IPS DF 4.7 (cell line): ENCODE measurements around the gene PAOX.

Experiments
- DNase-seq: peaks from one replicate; pipeline ENCODE4 v3.0.0-alpha.2; 2013; ENCODE audit warnings: low spot score; ENCODE audit errors: extremely low read depth

The PAOX gene

GRCh38 chr10:133379152-133379800 is at the start of gene PAOX:
PAOX (plus strand) TSS chr10:133379262; CDS start chr10:133379317, 55 bp downstream.
- DNase-seq, result no peak

DNA sequence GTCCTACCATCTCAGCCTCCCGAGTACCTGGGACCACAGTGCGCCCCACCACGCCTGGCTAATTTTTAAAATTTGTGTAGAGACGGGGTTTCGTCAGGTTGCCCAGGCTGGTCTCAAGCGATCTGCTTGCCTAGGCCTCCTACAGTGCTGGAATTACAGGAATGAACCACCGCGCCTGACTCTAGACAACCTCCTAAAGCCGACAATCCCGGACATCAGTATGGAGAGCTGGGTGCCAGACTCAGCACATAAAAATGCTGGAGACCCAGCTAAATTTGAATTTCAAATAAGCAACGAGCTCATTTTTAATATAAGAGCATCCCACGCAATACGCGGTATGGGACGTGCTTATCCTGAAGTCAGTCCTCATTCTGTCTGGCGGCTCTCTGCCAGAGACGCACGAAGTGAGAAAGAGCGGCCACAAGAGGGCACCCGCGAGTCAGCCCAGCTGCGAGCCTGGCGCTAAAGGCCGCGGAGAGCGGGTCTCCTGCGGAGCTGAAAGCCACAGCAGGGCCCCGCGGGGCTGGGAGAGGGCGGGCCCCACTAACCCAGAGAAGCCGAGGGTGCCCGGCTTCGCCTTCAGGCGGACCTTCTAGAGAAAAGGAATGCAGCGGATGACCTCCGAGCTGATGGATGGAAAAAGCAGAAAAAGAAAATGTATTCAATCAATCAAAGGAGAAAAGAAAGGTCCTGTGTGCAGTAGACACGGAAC is 49.4 kb upstream of the PAOX start:
- DNase-seq, result no peak

DNA sequence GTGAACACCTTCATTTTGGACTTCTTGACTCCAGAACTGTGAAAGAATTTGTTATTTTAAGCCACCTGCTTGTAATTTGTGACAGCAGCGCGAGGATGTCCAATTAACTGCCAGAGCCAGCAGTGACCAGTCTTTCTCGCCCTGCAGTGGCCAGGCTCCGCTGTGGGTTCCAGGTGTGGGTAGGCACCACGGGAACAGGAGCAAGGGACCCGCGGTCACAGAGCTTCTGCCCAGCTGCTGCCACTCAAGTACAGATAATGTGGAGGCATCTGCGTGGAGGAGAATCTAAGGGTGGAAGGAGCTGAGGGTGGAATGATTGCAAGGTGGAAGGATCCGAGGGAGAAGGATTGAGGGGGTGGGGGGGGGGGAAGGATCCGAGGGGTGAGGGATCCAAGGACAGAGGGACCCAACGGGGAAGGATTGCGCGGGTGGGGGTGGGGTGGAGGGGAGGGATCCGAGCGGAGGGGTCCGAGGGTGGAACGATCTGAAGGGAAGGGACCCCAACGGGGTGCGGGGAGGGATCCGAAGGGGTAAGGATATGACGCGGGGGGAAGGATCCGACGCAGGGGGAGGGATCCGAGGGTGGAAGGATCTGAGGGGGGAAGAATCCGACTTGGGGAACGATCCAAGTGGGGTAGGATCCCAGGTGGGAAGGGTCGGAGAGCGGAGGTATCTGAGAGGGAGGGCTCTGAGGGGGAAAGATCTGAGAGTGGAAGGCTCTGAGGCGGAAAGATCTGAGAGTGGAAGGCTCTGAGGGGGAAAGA is 45.9 kb upstream of the PAOX start:
- DNase-seq, result no peak

- no peak for DNase-seq
These were observed 44.4 kb upstream of the PAOX start for GRCh38 chr10:133334503-133335245.

DNA sequence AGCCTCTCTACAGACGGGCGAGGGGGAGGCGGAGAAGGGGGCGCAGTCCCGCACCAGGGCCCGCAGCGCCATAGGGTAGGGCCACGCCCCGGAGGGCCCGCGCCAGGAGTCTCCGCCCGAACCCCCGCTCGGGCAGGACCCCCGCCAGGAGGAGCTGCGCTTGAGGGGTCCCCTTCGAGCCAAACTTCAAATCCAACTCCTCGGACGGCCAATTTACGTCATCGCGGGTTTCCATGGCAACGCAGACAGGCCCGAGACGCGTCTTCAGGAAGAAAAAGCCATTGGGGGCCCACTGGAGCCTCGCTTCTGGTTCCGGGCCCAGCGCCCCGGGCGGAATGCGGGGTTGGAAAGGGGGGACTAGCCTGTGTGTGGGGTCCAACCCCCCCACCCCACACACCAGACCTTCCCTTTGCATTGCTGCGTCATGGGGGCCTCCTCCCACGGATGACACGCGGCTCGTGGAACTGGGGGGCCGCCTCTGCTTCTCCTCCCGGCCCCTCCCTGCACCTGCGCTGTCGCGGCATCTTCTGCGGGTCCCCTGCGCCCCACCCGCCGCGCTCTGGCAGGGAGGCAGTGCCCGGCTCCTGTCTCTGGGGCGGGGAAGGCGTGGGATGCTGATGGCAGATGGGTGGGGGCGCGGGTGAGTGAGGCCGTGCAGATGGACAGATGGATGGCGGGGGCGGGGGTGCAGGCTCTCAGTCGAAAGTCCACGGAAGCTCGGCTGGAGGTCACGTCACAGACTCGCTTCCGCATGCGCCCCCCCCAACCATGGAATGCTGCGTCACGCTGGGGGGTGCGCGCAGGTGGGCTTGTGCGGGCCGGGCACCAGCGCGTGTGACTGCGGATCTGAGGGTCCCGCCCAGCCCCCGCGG is 43.6 kb upstream of the PAOX start:
- DNase-seq, result no peak

DNA sequence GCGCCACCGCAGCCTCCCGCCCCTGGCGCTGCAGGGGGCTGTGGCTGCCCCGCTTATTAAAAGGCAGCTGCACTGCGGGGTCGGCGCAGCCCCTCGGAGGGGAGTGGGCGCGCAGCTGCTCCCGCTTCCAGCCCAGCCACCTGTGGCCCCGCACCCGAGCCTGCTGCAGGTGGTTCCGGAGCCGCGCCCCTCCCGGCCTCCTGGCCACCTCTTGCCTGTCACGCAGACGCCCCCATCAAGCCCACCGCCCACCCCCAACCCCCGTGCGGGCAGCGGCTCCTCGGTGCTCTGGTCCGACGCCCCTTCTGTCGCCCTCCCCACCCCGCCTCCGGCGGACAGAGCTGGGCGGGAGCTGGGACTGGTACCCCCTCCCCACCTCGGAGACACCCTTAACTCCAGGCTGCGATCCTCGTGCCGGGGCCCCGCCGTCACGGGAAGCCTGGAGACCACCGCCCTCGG is 42.9 kb upstream of the PAOX start:
- no peak for DNase-seq

DNA sequence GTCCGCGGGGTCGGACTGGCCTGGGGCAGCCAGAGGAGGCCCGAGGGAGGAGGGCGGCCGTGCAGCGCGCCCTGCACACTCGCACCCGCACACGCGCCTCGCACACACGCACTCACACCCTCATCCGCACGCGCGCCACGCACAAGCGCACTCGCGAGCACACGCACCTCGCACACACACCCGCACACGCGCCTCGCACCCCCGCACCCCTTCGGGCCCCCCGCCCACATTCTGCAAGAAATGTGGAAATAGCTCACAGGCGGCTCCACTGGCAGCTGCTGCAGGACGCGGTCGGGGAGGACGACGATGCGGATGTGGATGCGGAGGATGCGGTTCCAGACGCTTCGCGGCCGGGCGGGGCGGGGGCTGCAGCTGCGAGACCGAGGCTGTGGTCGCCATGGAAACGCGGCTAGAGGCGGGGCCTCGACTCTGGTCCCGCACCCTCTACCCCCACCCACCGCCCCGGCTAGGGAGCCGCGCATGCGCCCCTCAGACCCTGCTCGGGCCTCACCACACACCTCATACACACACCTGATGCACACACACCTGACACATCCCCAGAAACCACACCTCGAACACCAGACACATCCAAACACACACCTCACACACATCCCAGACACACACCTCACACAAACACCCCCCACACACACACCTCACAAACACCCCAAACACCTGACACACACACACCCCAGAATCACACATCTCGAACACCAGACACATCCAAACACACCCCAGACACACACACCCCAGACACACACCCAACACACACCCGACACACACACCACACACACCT is 42.3 kb upstream of the PAOX start, which contains the start of gene CALY:
CALY (minus strand) TSS at position 320 of the 793 bp plus-strand sequence. CDS start 7,907 bp downstream, outside the sequence.
- no peak for DNase-seq

DNA sequence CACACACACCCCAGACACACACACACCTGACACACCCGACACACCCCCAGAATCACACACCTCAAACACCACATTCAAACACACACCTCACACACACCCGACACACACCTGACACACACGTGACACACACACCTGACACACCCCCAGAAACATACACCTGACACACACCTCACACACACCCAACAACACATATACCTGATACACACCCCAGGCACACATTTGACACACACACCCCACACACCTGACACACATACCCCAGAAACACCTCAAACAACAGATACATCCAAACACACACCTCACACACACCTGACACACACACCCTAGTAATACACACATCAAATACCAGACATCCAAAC is 41.7 kb upstream of the PAOX start:
- DNase-seq, result no peak

DNA sequence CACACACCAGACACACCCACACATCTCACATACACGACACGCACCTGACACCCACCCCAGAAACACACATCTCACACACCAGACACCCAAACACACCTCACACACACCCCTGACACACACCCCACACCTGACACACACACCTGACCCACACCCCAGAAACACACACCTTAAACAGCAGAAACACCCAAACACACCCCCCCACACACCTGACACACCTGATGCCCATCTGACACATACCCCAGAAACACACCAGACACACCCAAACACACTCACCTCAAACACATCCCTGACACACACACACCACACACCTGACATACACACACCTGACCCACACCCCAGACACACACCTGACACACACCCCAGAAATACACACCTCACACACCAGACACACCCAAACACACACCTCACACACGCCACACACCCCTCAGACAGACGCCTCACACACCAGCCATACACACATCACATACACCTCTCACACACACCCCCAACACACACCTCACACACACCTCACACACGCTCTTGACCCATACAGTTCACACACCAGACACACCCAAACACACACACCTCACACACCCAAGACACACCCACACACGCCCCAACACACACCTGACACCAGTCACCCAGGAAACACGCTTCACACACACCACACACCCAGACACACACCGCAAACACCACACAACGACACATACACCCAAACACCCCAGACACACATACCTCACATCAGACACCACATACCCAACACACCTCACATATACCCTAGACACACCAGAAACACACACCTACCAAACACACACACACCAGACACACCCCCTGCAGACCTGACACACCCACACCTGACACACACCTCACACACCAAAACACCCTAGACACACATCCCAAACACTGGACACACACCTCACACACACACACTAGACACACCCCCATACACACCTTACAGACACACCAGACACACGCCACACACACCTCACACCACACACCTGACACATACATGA is 40.7 kb upstream of the PAOX start:
- DNase-seq, result no peak

DNA sequence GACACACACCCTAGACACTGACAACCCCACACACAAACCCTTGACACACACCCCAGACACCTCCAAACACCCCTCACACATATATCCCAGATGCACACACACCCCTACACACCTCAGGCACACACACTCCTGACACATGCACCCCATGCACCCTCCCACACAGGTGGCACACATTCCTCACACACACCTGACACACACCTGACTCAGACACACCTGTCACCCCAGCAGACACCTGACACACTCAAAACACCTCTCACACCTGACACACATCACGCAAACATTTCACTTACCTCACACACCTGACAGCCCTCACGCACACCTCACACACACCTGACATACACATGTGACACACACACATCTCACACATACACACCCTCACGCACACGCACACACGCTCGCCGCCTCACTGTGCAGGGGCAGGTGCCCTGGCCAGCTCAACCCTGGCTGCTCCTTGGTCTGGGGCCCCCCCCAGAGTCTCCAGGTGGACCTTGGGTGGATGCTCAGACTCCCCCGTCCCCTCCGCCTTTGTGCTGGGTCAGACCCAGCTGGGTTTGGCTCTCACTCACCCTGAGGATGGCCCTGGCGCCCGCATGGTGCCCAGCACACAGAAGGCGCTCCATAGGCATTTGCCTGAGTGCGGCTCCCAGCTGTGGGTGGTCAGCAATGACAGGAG is 39.2 kb upstream of the PAOX start:
- DNase-seq, result no peak

GRCh38 chr10:133341983-133342382 is 37.1 kb upstream of the PAOX start:
- no peak for DNase-seq

DNA sequence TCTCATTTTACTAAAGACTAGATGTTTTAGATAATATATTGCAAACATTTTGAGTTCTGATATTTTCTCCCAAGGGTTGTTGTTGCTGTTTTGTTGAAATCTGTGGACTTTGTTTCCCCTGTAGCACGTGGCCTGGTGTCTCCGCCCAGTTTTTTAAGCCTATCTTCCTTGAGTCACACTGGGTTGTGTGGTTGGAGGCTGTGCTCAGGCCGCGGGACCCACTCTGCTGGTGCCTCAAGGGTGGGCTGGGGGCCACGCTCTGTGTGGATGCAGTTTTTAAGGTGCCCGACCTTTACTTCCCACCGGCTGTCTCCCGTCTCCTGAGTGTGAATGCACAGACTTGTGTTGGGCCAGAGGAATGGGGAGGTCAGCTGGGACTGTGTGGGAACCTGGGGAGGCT is 36.1 kb upstream of the PAOX start:
- no peak for DNase-seq

GRCh38 chr10:133343558-133343957 is 35.5 kb upstream of the PAOX start:
- DNase-seq, result no peak

DNA sequence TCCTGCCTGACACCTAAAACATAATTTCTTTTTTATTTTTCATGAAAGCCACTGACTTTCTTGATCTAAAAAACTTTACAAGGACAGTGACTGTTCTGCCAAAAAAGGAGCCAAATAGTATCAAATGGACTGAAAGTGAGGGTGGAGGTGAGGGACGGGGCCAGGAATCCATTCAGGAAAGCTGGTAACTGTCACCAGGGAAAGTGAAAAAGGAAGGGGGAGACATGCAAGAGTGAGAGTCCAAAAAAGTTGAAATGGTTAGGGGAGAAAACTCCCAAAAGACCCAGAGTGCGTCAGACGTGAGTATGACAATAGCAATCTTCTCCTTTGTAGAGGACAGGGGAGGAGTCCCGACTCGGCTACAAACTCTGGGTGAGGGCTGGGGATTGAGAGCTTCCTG is 34.8 kb upstream of the PAOX start:
- DNase-seq, result no peak

DNA sequence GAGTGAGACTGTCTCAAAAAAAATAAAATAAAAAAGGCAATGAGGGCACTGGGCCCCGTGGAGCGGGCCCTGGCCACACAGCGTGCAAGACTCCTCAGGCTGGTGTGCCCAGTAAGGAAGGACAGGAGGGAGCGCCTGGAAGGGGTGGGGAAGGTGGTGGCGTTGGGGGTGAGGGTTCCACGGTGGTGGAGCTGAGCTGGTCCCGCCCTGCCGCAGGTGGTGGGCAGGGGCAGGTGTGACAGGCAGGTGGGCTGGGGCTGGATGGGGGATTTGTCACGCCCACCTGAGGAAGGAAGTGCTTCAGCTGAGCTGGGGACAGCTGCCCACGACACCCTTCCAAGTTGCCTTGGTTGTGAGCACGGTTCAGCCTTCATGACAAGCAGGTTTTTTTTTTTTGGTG is 32.6 kb upstream of the PAOX start:
- no peak for DNase-seq

- DNase-seq, result no peak
These were observed 31.1 kb upstream of the PAOX start for GRCh38 chr10:133347710-133348517.

- no peak for DNase-seq
These were observed 29.9 kb upstream of the PAOX start for GRCh38 chr10:133349160-133349568.
